G401 (cell line): ENCODE data around the gene MYO6. TPM values are rescaled to one million over a fixed set of nuclear protein-coding genes. Genes with fewer than 3 reads are reported as not detected.

ENCODE experiments used
- DNase-seq: peaks from one replicate; pipeline ENCODE4 v3.0.0-alpha.2; 2015; ENCODE audit warnings: low spot score
- in situ Hi-C: cut with HindIII; loops from 2 replicates; pipeline ENCODE4 v1.10.0; 2016; ENCODE audit warnings: low sequenced_read_pairs, mixed read lengths
- total RNA-seq: library from RNA; depleted of rRNA; stranded (reverse); fragments of >200 nt; shearing (Covaris generic); gene quantifications from 2 replicates; pipeline ENCODE4 v1.2.3, GENCODE V29; 2014; rRNA removed

The MYO6 gene
- total RNA-seq, 1 experiment from 2014 or later, result 4.3 TPM

DNA sequence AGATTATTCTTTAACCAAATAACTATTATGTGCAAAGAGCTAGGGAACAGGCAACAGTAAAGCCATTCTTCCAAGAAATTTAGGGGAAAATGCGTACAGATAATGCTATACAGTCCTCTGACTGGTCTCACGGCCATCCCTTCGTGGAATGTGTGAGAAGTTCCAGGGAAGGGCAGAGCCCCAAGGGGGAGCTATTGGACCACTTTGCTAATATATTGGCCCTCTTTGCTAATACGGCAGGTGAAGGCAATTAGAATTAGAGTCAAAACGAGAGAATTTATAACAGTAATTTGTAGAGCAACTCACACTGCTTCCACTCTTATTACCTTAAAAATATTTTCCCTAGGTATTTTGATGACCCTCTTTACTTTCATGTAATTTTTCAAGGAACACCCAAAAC, 183.0 kb downstream of the MYO6 start:
- DNase-seq, result peak; percentile 11
- in situ Hi-C loops, result no loop called here

DNA sequence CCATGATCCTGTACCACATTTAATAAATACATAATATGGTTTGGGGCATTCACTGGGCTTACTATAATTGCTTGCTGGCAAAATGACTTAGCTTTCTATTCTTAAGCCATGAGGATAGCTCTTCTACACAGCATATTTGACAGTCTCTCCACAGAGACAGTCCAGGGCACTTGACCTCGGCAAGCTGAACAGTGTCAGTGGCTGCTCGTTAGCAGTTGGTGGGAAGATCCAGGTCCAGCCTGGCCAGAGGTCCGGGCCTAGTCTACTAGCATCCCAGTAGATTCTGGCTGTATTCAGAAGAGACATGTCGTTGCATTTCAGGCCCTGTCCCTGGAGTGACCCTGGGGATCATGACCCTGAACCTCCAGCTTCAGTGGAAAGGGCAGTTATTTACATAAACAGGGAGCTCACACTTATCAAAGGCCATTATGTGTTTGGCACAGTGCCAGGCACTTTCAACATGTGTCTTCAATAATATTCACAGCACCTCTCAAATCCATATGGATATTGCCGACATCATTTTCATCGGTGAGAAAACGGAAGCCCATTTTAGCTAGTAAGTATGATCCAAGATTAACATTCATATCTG, 184.4 kb downstream of the MYO6 start:
- peak; percentile 4 for DNase-seq
- in situ Hi-C loops, result no loop called here

DNA sequence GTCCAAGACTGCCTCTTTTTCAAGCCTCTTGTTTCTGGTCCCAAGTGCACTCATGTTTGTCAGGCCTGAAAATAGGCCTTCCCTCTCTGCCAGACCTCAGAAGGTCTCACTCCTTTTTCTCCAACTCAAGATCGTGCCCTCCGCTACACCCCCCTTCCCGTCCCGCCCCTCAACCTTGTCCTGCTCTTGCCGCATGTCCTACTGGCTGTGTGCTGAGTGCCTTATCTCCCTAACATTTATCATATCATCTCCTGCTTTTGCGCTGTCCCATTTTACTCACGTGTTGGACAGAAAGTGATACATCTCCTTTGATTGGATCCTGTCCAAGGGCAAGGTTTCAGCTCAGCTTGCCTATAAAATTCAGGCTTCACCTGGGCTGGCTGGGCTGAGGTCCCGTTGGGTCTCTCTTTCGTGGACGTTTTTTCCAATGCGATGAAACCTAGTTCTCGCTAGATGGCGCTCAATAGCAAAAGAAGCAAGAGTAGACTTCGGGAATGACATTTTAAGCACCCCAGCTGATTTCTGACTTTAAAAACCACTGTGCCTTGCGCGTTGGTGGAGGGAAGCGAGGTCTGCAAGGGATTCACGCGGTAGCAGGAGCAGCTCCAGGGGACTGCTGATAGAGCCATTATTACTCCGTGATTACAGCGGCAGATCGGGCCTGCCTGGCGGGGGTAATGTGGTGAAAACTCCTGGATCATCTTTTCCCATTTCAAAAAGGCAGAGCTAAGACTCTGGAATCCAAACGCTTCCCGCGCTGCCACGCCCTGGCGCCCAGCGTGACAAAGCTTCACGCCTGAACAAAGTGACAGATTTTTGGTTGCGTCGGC, 185.8 kb downstream of the MYO6 start:
- in situ Hi-C loops, result no loop called here
- peak; percentile 81 for DNase-seq

DNA sequence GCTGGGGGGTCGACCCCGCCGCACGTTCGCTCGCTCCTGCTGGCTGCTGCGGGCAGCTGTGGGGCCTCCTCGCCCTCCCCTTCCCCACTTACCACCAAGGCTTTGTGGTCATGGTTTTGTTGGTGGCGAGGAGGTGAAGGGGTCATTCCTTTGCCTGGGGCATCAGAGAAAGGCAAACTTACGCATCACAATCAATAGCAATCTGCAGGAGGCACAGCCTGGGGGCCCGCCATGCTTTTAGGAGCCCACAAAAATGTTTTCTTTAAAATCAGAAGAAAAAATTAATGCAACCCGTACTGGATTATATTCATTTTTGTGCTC, 186.4 kb downstream of the MYO6 start:
- in situ Hi-C loops, result no loop called here
- no peak for DNase-seq

DNA sequence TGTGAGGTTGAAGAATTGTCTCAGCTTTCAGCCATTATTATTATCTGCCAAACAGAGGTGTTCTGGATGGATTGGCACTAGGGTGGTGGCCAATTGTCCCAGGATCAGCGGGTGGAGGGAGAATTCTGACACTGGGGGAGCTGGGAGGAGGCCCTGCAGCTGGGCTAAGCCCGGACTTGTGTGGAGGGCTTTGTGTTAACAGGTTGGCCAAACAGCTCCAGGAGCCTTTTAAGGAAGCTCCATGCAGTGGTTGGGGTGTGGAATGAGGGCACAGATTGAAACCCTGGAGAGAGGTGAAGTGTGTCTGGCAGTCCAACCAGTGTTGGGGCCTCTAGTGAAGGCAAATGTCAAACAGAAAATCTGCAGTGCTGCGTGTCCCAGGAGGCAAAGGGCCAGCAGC, 187.6 kb downstream of the MYO6 start:
- in situ Hi-C loops, result no loop called here
- DNase-seq, result no peak

DNA sequence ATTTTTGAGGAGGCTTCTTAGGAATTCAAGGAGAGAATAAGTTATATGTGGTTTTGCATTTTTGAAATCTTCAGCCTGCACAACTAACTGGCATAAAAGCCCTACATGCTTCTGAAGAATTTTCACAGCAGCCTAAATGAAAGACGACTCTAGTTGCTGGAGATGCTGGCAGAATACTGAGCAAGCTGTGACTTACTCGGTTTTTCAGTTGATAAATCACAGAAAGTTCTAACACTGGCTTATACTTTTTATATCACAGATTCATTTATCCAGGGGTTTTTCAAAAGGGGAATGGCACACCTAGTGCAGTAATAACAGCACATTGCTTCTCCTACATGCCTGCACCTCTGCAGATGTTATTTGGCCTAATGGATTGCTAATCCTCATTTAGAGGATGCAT, 188.8 kb downstream of the MYO6 start:
- in situ Hi-C loops, result no loop called here
- DNase-seq, result no peak

DNA sequence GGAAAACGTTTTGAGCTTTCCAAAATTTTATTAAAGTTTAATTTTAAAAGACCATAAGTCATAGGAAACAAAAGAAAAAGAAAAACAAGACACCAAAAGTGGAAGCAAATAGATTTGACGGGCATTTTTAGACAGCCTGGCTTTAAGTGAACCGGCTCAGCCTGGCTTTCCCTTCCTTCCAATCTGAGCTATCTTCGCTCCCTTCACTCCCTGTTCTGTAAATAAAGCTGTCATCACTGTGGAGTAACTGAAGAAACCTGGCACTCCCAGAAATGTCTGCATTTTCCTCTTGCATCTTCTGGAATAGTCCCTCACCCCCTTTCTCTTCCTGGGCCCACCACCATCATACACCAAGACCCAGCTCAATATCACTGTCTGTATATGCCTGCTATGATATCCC, 191.5 kb downstream of the MYO6 start:
- in situ Hi-C loops, result no loop called here

DNA sequence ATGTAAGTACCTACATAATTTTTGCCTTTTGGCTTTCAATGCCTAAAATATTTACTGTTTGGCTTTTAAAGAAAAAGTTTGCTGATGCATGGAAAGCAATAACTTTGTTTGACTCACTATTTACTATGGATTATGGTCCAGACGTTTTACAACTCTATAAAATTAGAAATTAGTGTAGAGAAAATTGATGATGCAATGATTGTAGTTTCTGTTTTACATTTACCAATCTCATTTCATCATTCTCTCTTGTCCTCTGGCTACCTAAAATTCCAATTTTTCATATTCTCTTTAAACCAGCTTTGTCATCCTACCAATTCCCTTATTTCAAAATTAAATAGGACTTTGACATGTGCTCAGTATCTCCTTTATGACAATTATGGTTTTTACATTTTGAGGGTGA, 192.5 kb downstream of the MYO6 start:
- in situ Hi-C loops, result no loop called here
- DNase-seq, result no peak

More for the DNA sequence above, 191.5 kb downstream of the MYO6 start:
- no peak for DNase-seq

DNA sequence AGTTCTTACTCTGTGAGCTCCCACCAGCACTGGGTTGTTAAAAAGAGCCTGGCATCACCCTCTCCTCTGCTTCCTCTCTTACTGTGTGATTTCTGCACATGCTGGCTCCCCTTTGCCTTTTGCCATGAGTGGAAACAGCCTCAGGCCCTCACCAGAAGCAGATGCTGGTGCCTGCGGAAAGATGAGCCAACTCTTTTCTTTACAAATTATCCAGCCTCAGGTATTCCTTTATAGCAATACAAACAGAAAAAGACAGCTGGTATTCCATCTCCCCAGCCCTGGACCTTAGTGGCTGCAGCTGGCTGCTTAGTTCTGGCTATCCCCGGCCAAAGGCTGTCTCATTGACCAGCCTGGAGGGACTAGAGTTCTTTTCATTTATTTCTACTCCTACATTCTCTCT, 194.3 kb downstream of the MYO6 start:
- DNase-seq, result no peak
- in situ Hi-C loops, result no loop called here

DNA sequence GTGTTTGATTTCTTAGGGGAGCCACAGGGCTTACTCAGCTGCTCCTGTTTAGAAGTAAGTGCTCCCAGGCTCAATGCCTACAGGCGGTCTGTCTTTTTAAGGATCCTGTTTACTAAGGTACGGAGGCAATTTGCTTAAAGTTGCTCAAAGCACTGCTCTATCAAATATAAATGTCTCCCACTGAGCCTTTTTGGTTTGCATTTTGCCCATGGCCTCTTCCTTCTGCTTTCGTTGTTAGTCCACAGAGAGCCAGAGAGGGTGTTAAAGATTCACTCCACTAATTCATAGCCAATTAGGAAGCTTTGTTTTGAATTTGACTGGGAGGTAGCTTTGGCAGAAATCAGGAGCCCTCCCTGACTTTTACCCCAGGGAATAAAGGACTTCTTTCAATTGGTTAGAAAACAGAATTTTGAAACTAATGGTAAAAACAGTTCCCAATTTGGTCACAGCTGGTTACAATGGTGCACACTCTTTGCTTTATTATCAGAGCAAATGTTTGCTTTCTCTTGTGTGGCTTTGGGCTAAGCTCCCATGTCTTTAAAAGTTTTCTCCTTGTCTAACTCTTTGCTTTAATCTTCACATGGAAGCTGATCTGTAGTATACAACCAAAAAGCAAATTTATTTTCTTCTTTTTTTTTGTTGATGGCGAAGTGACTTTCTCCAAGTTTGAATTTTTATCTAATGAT, 197.2 kb downstream of the MYO6 start:
- in situ Hi-C loops, result no loop called here
- DNase-seq, result no peak

DNA sequence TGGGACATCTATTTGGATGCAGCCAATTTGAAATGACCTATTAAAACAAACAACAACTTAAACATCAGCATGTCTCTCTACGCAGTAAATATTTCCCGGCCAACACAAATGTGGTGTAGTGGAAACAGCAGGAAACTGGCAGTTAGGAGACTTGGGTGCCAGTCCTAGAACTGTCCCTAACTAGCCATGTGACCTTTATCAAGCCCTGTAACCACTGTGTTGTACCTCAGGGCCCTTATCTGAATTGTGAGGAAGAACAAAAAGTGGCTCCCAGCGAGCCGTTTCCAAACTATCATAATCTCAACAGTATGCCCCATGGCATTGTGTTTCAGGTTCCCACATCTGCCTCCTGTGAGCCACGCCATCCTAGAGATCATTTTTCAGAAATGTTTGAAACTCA, 198.9 kb downstream of the MYO6 start:
- no peak for DNase-seq

DNA sequence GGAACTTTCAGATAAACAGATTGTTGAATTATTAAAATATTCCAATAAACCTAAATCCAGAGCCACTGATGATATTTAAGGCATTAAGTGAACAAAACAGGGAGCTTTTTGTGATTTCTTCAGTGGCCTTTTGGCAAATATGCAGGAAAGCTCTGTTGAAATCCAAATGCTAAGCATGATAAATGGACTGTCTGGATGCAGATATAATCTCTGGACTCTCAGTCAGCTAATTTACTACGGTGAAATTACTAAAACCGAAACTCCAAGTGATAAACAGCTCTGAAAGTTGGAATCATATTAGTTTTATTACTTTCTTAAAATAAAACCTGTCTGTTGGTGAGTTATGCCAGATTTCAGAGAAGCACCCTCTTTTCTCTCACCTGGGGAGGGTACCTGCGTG, 203.1 kb downstream of the MYO6 start:
- DNase-seq, result no peak
- in situ Hi-C loops, result no loop called here

More for the DNA sequence above, 198.9 kb downstream of the MYO6 start:
- in situ Hi-C loops, result no loop called here

DNA sequence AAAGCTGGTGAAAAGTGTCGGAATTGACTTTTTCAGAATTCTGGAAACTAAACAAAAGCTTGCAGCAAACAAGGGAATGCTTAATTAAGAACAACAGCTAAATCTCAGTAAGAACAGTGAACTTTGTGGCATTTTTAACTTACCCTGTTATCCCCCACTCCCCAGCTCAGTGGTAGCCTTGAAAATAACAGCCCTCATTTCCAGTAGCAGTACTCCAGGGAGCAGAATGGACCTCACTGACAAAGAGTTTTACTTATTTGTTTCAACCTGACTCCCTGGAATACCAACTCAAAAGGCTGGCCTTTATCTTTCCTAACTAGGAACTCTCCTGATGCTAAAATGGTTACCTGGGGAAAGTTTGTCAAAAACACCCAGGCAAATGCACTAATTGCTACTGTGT, 214.5 kb downstream of the MYO6 start:
- no peak for DNase-seq
- in situ Hi-C loops, result no loop called here

DNA sequence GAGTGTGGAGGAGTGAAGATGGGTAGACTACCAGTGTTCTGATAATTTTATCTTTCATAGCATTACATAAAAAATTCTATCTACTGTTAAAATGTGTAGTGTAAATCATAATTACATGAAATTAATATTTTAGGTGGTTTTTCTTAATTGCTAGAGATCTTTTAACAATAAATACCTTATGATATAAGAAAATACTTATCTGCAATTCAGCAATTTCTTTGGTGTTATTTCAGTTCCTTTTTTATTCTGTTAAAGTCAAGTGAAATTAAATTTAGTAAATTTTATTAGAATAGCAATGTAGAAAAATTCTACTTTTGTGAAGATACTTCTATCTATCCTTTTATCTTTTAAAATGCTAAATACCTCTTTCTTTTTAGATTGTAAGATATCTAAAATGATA, 219.1 kb downstream of the MYO6 start:
- DNase-seq, result no peak
- in situ Hi-C loops, result no loop called here

Other genes with a start within 250 kb of the MYO6 start
- 52.4 and 72.3 TPM in 2 replicates for gene SENP6, start 147.4 kb upstream of the MYO6 start, total RNA-seq